ENCODE measurements around the gene NEGR1. TPM values are rescaled to one million over a fixed set of nuclear protein-coding genes. Genes with fewer than 3 reads are reported as not detected.

The NEGR1 gene
- total and polyA plus RNA-seq, 2 donors (not counting 3 experiments of a cell fraction or from before 2014, with no cell fraction given): 6.8 to 21.8 TPM

DNA sequence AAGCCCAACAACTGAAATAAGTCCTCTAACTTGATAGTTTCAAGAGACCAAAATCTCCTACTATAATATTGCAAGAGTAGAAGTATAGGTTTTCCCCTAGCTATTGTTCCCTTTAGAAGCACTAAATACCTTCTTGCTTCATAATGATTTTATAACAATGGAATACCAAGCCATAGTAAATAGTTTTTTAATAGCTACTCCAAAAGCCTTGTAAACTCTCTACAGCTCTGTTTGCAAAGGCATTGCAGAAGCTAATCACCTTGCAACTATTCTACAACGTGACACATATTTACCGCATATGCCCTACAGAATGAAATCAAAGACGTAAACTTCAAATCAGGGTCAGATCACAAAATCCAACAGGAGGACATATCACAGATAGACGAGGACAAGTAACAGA lies 750.0 kb downstream of the NEGR1 start:
- Histone ChIP-seq H4K20me1 (replicated peaks; ENCODE audit: control insufficient read depth, extremely low read depth, insufficient read depth, low read length) (no peaks in the 10 kb centered on the region), H3K4me2 (ENCODE audit: insufficient read depth, low read length) (no peak overlapping the region), H3K4me3 (replicated peaks in 1 of 3; ENCODE audit: insufficient read depth in 1 of 3, low read depth in 1 of 3, low read length in 3 of 3) (no peak overlapping the region), H3K9me1 (replicated peaks; ENCODE audit: control insufficient read depth, extremely low read depth, insufficient read depth, low read length) (no peaks in the 10 kb centered on the region), H3K9ac (replicated peaks; ENCODE audit: extremely low read depth, insufficient read depth, low read length) (no peak overlapping the region), H2AFZ (ENCODE audit: low read depth, low read length) (no peak overlapping the region), H3K27ac (ENCODE audit: insufficient read depth, low read depth, low read length) (no peak overlapping the region), H3K79me2 (ENCODE audit: control insufficient read depth, insufficient read depth, low read length) (no peaks in the 10 kb centered on the region), H3K27me3 (ENCODE audit: control insufficient read depth in 2 of 2, insufficient read depth in 2 of 2, low read length in 2 of 2) (no peaks in the 10 kb centered on the region), H3K36me3 (ENCODE audit: control insufficient read depth in 2 of 2, extremely low read depth in 1 of 2, insufficient read depth in 2 of 2, low read length in 2 of 2) (no peaks in the 10 kb centered on the region), H3K9me3 (replicated peaks; ENCODE audit: control insufficient read depth, insufficient read depth, low read length) (no peaks in the 10 kb centered on the region), H3K4me1 (ENCODE audit: control insufficient read depth, extremely low read depth, insufficient read depth, low read length) (no peaks in the 10 kb centered on the region)
- DNase-seq (ENCODE audit: low read depth, low spot score) (no peak), FAIRE-seq (no peak)
- ChIA-PET CTCF (interaction anchor here (0.5 to 1.0 kb wide), 2 partner anchors 15 to 76 kb away, joined by 3 read pairs; no protein-coding TSS in a partner anchor), POLR2A (no interaction called here)
- dilution Hi-C loops (cut with MboI; ENCODE audit: extremely low pct_ligation_motif_present, low sequenced_read_pairs): no loop called here
- no peak for TF ChIP-seq GATA2 (IDR thresholded peaks at IDR 0.05; ENCODE audit: insufficient read depth, insufficient read length, low read depth, low read length)
- no peak for TF ChIP-seq MAX (IDR thresholded peaks at IDR 0.05; ENCODE audit: insufficient read depth, insufficient read length)
- no peak for TF ChIP-seq JUN (IDR thresholded peaks at IDR 0.05; ENCODE audit: borderline replicate concordance, insufficient read depth, insufficient read length, low read depth)
- no peak for TF ChIP-seq POLR2AphosphoS5 (IDR thresholded peaks at IDR 0.05; ENCODE audit: insufficient read depth, low read depth, low read length)
- TF ChIP-seq MYC (IDR thresholded peaks at IDR 0.05; ENCODE audit: low read depth, low read length): no peak
- intact Hi-C loops (cut with micrococcal nuclease): no loop called here
- no TSS peak for BruUV-seq (replicated peaks)

DNA sequence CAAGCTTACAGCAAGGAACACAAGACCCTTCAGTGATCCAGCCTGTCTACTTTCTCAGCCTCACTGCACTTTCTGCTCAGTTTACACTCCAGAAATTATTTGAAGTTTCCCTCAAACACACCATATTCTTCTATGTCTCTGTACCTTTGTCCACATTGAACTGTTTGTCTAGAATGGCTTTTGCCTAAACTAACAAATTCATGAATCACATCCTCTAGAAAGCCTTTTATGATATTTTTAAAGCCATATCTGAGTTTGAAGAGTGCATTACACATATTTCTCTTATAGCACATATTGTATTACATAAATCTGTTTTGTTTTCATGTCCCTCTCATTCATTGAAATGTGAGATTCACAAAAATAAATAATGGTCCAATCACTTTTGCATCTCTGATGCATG lies 755.5 kb downstream of the NEGR1 start:
- dilution Hi-C loops (cut with MboI; ENCODE audit: extremely low pct_ligation_motif_present, low sequenced_read_pairs) (no loop called here), intact Hi-C loops (cut with micrococcal nuclease) (no loop called here)
- no TSS peak for BruUV-seq (replicated peaks)
- Histone ChIP-seq H3K9me3 (replicated peaks; ENCODE audit: control insufficient read depth, insufficient read depth, low read length) (no peaks in the 10 kb centered on the region), H4K20me1 (replicated peaks; ENCODE audit: control insufficient read depth, extremely low read depth, insufficient read depth, low read length) (no peaks in the 10 kb centered on the region), H3K4me3 (replicated peaks in 1 of 3; ENCODE audit: insufficient read depth in 1 of 3, low read depth in 1 of 3, low read length in 3 of 3) (no peak overlapping the region), H3K4me2 (ENCODE audit: insufficient read depth, low read length) (no peak overlapping the region), H3K9ac (replicated peaks; ENCODE audit: extremely low read depth, insufficient read depth, low read length) (no peak overlapping the region), H3K27me3 (ENCODE audit: control insufficient read depth in 2 of 2, insufficient read depth in 2 of 2, low read length in 2 of 2) (no peaks in the 10 kb centered on the region), H3K79me2 (ENCODE audit: control insufficient read depth, insufficient read depth, low read length) (no peaks in the 10 kb centered on the region), H3K36me3 (ENCODE audit: control insufficient read depth in 2 of 2, extremely low read depth in 1 of 2, insufficient read depth in 2 of 2, low read length in 2 of 2) (no peaks in the 10 kb centered on the region), H3K4me1 (ENCODE audit: control insufficient read depth, extremely low read depth, insufficient read depth, low read length) (no peaks in the 10 kb centered on the region), H2AFZ (ENCODE audit: low read depth, low read length) (no peak overlapping the region), H3K27ac (ENCODE audit: insufficient read depth, low read depth, low read length) (no peak overlapping the region), H3K9me1 (replicated peaks; ENCODE audit: control insufficient read depth, extremely low read depth, insufficient read depth, low read length) (no peaks in the 10 kb centered on the region)
- ChIA-PET CTCF (no interaction called here), POLR2A (no interaction called here)
- FAIRE-seq: no peak
- DNase-seq (ENCODE audit: low read depth, low spot score): no peak
- TF ChIP-seq FOS (IDR thresholded peaks at IDR 0.05; ENCODE audit: borderline replicate concordance, insufficient read depth, low read length) (no peak), EZH2 (IDR thresholded peaks at IDR 0.05; ENCODE audit: borderline replicate concordance, low read depth, low read length, severe bottlenecking) (no peak)
